HEK293 (cell line): Measurements from ENCODE around the gene TNNI3.

Experiments used
- CTCF ChIA-PET: fragments of 350-600 bp; formaldehyde crosslinking; extraction: SDS; loops from one replicate; lab custom pipeline; 2021; ENCODE audit warnings: antibody characterized with exemption; lab: Yijun Ruan, JAX
- POLR2A ChIA-PET: fragments of 300-600 bp; formaldehyde crosslinking; extraction: SDS; loops from one replicate; lab custom pipeline; 2020; ENCODE audit warnings: antibody characterized with exemption, inconsistent platforms; lab: Yijun Ruan, JAX
- H3K27ac ChIP-seq: fragments of 200-500 bp; sonication (Bioruptor generic); 2 replicates; pipeline ENCODE4 v1.5.1; 2014; ENCODE audit warnings: low read depth, low read length, control low read depth, inconsistent platforms; ENCODE audit errors: extremely low read depth
- H3K36me3 ChIP-seq, 2 experiments: fragments of 200-500 bp in 1 of 2; sonication (Bioruptor generic) in 1 of 2; 1 replicate in 1 of 2; 2 replicates in 1 of 2; pipeline ENCODE4 v1.5.1; 2014 to 2017; ENCODE audit warnings: inconsistent platforms in 2 of 2, low read length in 2 of 2; ENCODE audit not compliant: control insufficient read depth in 2 of 2, insufficient read depth in 1 of 2
- H3K4me1 ChIP-seq: fragments of 200-500 bp; sonication (Bioruptor generic); 2 replicates; pipeline ENCODE4 v1.5.1; 2014; ENCODE audit warnings: mild to moderate bottlenecking, low read length, inconsistent platforms; ENCODE audit not compliant: control insufficient read depth, insufficient read depth
- H3K4me3 ChIP-seq: 2 replicates; pipeline ENCODE4 v1.5.1; 2011; ENCODE audit warnings: low read depth, mild to moderate bottlenecking, control low read depth, low read length, moderate library complexity
- H3K9me3 ChIP-seq: fragments of 200-500 bp; sonication (Bioruptor generic); 2 replicates; pipeline ENCODE4 v1.5.1; 2014; ENCODE audit warnings: low read depth, low read length, inconsistent platforms; ENCODE audit not compliant: control insufficient read depth, insufficient read depth
- GLIS2 ChIP-seq: fragments of 450-650 bp; formaldehyde crosslinking; IDR thresholded peaks from 2 replicates; pipeline ENCODE4 v1.5.1; 2016; ENCODE audit warnings: missing biosample characterization, missing genetic modification characterization
- KLF10 ChIP-seq: fragments of 450-650 bp; IDR thresholded peaks from 2 replicates; pipeline ENCODE4 v1.5.1; 2018; ENCODE audit warnings: missing biosample characterization, mild to moderate bottlenecking, missing genetic modification characterization
- PBX3 ChIP-seq: sonication (generic); formaldehyde crosslinking; IDR thresholded peaks from 2 replicates; pipeline ENCODE4 v1.8.1; 2022; ENCODE audit warnings: mild to moderate bottlenecking, moderate library complexity, missing genetic modification reagents
- REPIN1 ChIP-seq: fragments of 450-650 bp; formaldehyde crosslinking; IDR thresholded peaks from 2 replicates; pipeline ENCODE4 v1.5.1; 2017; ENCODE audit warnings: missing biosample characterization, missing genetic modification characterization, low read depth
- SP3 ChIP-seq: fragments of 450-650 bp; formaldehyde crosslinking; IDR thresholded peaks from 2 replicates; pipeline ENCODE4 v1.5.1; 2016; ENCODE audit warnings: missing biosample characterization, missing genetic modification characterization
- TCF7L2 ChIP-seq: IDR thresholded peaks from 2 replicates; pipeline ENCODE4 v1.6.1; 2011; ENCODE audit warnings: low read depth, mild to moderate bottlenecking, inconsistent platforms, low read length, moderate library complexity, borderline replicate concordance
- ZBTB17 ChIP-seq: fragments of 450-650 bp; formaldehyde crosslinking; IDR thresholded peaks from 2 replicates; pipeline ENCODE4 v1.5.1; 2016; ENCODE audit warnings: missing biosample characterization, missing genetic modification characterization
- ZNF112 ChIP-seq: fragments of 450-650 bp; formaldehyde crosslinking; IDR thresholded peaks from 2 replicates; pipeline ENCODE4 v1.5.0; 2017; ENCODE audit warnings: missing biosample characterization, missing genetic modification characterization
- ZNF157 ChIP-seq: fragments of 450-650 bp; formaldehyde crosslinking; IDR thresholded peaks from 2 replicates; pipeline ENCODE4 v1.5.1; 2016; ENCODE audit warnings: missing biosample characterization, missing genetic modification characterization
- ZNF16 ChIP-seq: fragments of 450-650 bp; formaldehyde crosslinking; IDR thresholded peaks from 2 replicates; pipeline ENCODE4 v1.5.1; 2016; ENCODE audit warnings: low read depth, missing biosample characterization, missing genetic modification characterization
- ZNF174 ChIP-seq: fragments of 450-650 bp; formaldehyde crosslinking; IDR thresholded peaks from 2 replicates; pipeline ENCODE4 v1.5.0; 2017; ENCODE audit warnings: missing biosample characterization, mild to moderate bottlenecking, missing genetic modification characterization
- ZNF211 ChIP-seq: fragments of 450-650 bp; formaldehyde crosslinking; IDR thresholded peaks from 2 replicates; pipeline ENCODE4 v1.5.1; 2016; ENCODE audit warnings: low read depth, missing biosample characterization, missing genetic modification characterization
- ZNF24 ChIP-seq: fragments of 450-650 bp; formaldehyde crosslinking; IDR thresholded peaks from 2 replicates; pipeline ENCODE4 v1.5.1; 2016; ENCODE audit warnings: missing biosample characterization, missing genetic modification characterization
- ZNF341 ChIP-seq: fragments of 450-650 bp; formaldehyde crosslinking; IDR thresholded peaks from 2 replicates; pipeline ENCODE4; 2016; ENCODE audit warnings: low read depth, missing biosample characterization, missing genetic modification characterization
- ZNF37A ChIP-seq: fragments of 450-650 bp; IDR thresholded peaks from 2 replicates; pipeline ENCODE4 v1.5.1; 2018; ENCODE audit warnings: missing biosample characterization, missing genetic modification characterization
- ZNF518A ChIP-seq: fragments of 450-650 bp; formaldehyde crosslinking; conservative IDR thresholded peaks from 2 replicates; pipeline ENCODE4 v1.5.1; 2016; ENCODE audit warnings: low read depth, missing biosample characterization, missing genetic modification characterization
- ZNF561 ChIP-seq: fragments of 450-650 bp; IDR thresholded peaks from 2 replicates; pipeline ENCODE4 v1.5.1; 2018; ENCODE audit warnings: missing biosample characterization, missing genetic modification characterization, borderline replicate concordance
- ZNF623 ChIP-seq: fragments of 450-650 bp; formaldehyde crosslinking; IDR thresholded peaks from 2 replicates; pipeline ENCODE4 v1.5.1; 2016; ENCODE audit warnings: missing biosample characterization, missing genetic modification characterization
- ZNF658 ChIP-seq: fragments of 450-650 bp; formaldehyde crosslinking; IDR thresholded peaks from 2 replicates; pipeline ENCODE4; 2016; ENCODE audit warnings: missing biosample characterization, missing genetic modification characterization
- ZNF76 ChIP-seq: fragments of 450-650 bp; formaldehyde crosslinking; IDR thresholded peaks from 2 replicates; pipeline ENCODE4; 2016; ENCODE audit warnings: low read depth, missing biosample characterization, missing genetic modification characterization, borderline replicate concordance
- ZNF768 ChIP-seq: fragments of 450-650 bp; formaldehyde crosslinking; IDR thresholded peaks from 2 replicates; pipeline ENCODE4 v1.5.1; 2018; ENCODE audit warnings: missing biosample characterization, mild to moderate bottlenecking, missing genetic modification characterization
- ZNF785 ChIP-seq: fragments of 450-650 bp; formaldehyde crosslinking; IDR thresholded peaks from 2 replicates; pipeline ENCODE4 v1.5.1; 2016; ENCODE audit warnings: missing biosample characterization, missing genetic modification characterization
- ZNF837 ChIP-seq: fragments of 450-650 bp; formaldehyde crosslinking; IDR thresholded peaks from 2 replicates; pipeline ENCODE4 v1.5.1; 2016; ENCODE audit warnings: missing biosample characterization, missing genetic modification characterization
- ZSCAN30 ChIP-seq: fragments of 450-650 bp; IDR thresholded peaks from 2 replicates; pipeline ENCODE4 v1.5.1; 2018; ENCODE audit warnings: missing biosample characterization, mild to moderate bottlenecking, missing genetic modification characterization, moderate library complexity
- TF ChIP-seq, protein P1 (sequence below): fragments of 450-650 bp; formaldehyde crosslinking; IDR thresholded peaks from 2 replicates; pipeline ENCODE4 v1.5.1; 2016; ENCODE audit warnings: missing biosample characterization, missing genetic modification characterization, low read depth

TNNI3 gene

DNA sequence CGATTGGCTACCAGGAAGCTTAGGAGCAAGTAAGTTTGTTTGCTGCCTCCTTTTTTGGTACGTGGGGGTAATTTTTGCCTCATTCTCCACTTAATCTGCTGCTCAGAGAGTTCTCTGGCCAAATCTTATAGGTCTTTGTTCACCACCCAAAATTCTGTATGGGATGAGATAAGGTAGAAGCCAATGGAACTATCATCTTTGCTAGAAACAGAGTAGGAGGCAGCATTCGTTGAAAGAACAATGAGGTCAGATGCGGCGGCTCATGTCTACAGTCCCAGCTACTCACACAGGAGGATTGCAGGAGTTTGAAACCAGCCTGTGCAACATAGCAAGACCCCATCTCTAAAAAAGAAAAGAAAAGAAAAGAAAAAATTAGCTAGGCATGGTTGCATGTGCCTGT is 13.9 kb upstream of the TNNI3 start (continued):
- TF ChIP-seq, protein P1, sequence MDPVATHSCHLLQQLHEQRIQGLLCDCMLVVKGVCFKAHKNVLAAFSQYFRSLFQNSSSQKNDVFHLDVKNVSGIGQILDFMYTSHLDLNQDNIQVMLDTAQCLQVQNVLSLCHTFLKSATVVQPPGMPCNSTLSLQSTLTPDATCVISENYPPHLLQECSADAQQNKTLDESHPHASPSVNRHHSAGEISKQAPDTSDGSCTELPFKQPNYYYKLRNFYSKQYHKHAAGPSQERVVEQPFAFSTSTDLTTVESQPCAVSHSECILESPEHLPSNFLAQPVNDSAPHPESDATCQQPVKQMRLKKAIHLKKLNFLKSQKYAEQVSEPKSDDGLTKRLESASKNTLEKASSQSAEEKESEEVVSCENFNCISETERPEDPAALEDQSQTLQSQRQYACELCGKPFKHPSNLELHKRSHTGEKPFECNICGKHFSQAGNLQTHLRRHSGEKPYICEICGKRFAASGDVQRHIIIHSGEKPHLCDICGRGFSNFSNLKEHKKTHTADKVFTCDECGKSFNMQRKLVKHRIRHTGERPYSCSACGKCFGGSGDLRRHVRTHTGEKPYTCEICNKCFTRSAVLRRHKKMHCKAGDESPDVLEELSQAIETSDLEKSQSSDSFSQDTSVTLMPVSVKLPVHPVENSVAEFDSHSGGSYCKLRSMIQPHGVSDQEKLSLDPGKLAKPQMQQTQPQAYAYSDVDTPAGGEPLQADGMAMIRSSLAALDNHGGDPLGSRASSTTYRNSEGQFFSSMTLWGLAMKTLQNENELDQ (tag by site-specific recombination) = no peak
- TF ChIP-seq ZNF37A (no peak), ZNF768 (no peak), PBX3 (CRISPR knock-in tag) (no peak), ZNF837 (tag by site-specific recombination) (no peak), ZNF785 (no peak)

GRCh38 chr19:55169136-55169535 is 11.6 kb upstream of the TNNI3 start:
- H3K4me1 ChIP-seq = peaks cover 7% of the 10 kb centered on the region
- H3K9me3 ChIP-seq = no peaks in the 10 kb centered on the region
- H3K27ac ChIP-seq = no peak overlapping the region
- peak; percentile 61 for TF ChIP-seq ZNF623 (tag by site-specific recombination)
- no peak for TF ChIP-seq ZNF112 (tag by site-specific recombination)
- H3K36me3 ChIP-seq = no peaks in the 10 kb centered on the region
- CTCF ChIA-PET = interaction anchor here (0.7 to 1.8 kb wide), 2 partner anchors 9 to 511 kb away, joined by 3 to 10 read pairs; no protein-coding TSS in a partner anchor
- POLR2A ChIA-PET = interaction anchor here (0.5 to 1.1 kb wide), 2 partner anchors 41 to 51 kb away, joined by 3 read pairs; partner anchors contain the start of gene PPP1R12C
- no peak overlapping the region for H3K4me3 ChIP-seq

DNA sequence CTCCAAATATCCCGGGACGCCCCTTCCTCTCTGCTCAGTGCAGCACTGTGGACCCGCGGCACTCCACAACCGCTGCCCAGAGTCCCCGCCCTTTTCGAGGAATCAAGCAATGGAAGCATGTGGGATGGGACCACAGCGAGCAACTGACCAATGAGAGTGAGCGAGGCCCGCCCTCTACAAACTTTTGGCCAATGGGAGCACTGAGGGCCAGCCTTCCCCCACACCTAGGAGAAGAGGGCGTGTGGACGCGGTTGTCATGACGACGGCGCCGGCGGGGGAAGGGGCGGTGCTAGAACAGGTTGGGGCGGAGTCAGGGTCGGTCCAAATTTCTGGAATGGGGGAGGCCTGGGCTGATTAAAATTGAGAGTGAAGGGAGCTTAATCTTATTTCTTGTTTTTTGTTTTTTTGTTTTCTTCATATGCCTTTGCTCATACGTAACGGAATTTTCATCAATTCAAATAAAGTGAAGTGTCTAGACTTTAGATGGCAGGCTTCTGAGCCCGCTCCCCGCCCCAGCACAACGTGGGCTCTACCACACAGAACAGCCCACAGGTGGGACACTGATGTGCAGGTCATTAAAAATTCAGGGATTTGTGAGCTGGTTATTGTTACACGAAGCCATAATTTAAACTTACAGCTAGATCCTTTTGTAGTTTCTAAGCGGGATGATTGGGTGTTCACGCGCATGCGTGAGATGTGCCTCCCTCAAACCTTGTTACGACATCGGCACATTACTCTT is 9.2 kb upstream of the TNNI3 start, which contains the start of gene DNAAF3:
Gene DNAAF3, minus strand, starts transcription at position 84 of the 739 bp plus-strand sequence. CDS start 200 bp downstream, outside the sequence.
- Histone ChIP-seq H3K4me1 (peaks cover 2% of the 10 kb centered on the region; the same call in 1 of the 2 replicates), H3K4me3 (peak within 1 kb of the TSS; percentile 67), H3K36me3 (no peaks in the 10 kb centered on the region), H3K27ac (peak within 1 kb of the TSS; percentile 54), H3K9me3 (no peaks in the 10 kb centered on the region)
- CTCF ChIA-PET = interaction anchor here (0.5 to 4.3 kb wide), 26 partner anchors 9 to 1207 kb away, joined by 3 to 47 read pairs (median 4); partner anchors contain the start of genes PPP1R12C, PPP6R1, RDH13 and TMEM190
- POLR2A ChIA-PET = interaction anchor here (0.7 to 3.2 kb wide), 10 partner anchors 12 to 458 kb away, joined by 3 to 21 read pairs (median 4); partner anchors contain the start of genes HSPBP1, PPP1R12C, PPP6R1 and SYT5
- TF ChIP-seq ZNF174 (tag by site-specific recombination) (no peak), ZNF658 (tag by site-specific recombination) (no peak), KLF10 (tag by site-specific recombination) (peak; percentile 55; the same call in 1 of the 2 replicates), REPIN1 (tag by site-specific recombination) (peak; percentile 28; the same call in 1 of the 2 replicates), TCF7L2 (no peak), GLIS2 (tag by site-specific recombination) (0 out of 2 replicates have a peak, but pooled peaks have one; percentile 7), ZSCAN30 (peak; percentile 12; the same call in 1 of the 2 replicates), ZNF341 (tag by site-specific recombination) (peak; percentile 94), ZNF211 (tag by site-specific recombination) (no peak; the same call in 1 of the 2 replicates), SP3 (peak; percentile 93), ZNF16 (no peak), ZNF24 (tag by site-specific recombination) (peak; percentile 57; the same call in 1 of the 2 replicates), ZBTB17 (no peak), ZNF157 (no peak), ZNF76 (tag by site-specific recombination) (peak; percentile 12; the same call in 1 of the 2 replicates), ZNF561 (tag by site-specific recombination) (peak; percentile 57; the same call in 1 of the 2 replicates), ZNF518A (tag by site-specific recombination) (no peak)
